ENCODE results near the gene RASL12. TPM values are rescaled to one million over a fixed set of nuclear protein-coding genes. Genes with fewer than 3 reads are reported as not detected.
A peak's percentile ranks its signal among the peaks of the same experiment; 100 is the strongest.

The RASL12 gene
- total and polyA plus RNA-seq, 3 donors from 2014 or later: 43.9 to 75.2 (median 64.7) TPM

GRCh38 chr15:65034719-65035118, 33.1 kb downstream of the RASL12 start:
- 96% methylated on average over 11 of the region's 11 CpGs for WGBS, 2 donors
- intact Hi-C loops (cut with DNase I; ENCODE audit: low total_unique reads): loop anchor here (10.0 kb wide), 1 partner anchor 50 kb away; no protein-coding TSS in a partner anchor
- no peak overlapping the region for H3K27ac ChIP-seq

GRCh38 chr15:65033659-65034269, 34.0 kb downstream of the RASL12 start:
- no peaks in the 10 kb centered on the region for H3K9me3 ChIP-seq
- H3K4me1 ChIP-seq: no peaks in the 10 kb centered on the region
- no peak overlapping the region for H3K4me3 ChIP-seq
- intact Hi-C loops (cut with DNase I; ENCODE audit: low total_unique reads): loop anchor here (10.0 kb wide), 1 partner anchor 51 kb away; no protein-coding TSS in a partner anchor
- TF ChIP-seq CTCF (IDR thresholded peaks at IDR 0.05): peak; percentile 22 to 33 (median 23)
- no peak for TF ChIP-seq POLR2A (IDR thresholded peaks at IDR 0.05)
- H3K27me3 ChIP-seq: no peaks in the 10 kb centered on the region
- WGBS, 2 donors: 23 to 31% methylated on average over 4 of the region's 4 CpGs
- H3K27ac ChIP-seq: no peak overlapping the region
- H3K36me3 ChIP-seq (ENCODE audit: low read depth, missing control alignments): no peaks in the 10 kb centered on the region
- DNase-seq: no peak

More at GRCh38 chr15:65034719-65035118, 33.1 kb downstream of the RASL12 start:
- H3K4me3 ChIP-seq: no peak overlapping the region
- H3K9me3 ChIP-seq: no peaks in the 10 kb centered on the region
- H3K4me1 ChIP-seq: no peaks in the 10 kb centered on the region
- TF ChIP-seq CTCF (IDR thresholded peaks at IDR 0.05) (no peak), POLR2A (IDR thresholded peaks at IDR 0.05) (no peak)
- H3K27me3 ChIP-seq: no peaks in the 10 kb centered on the region
- no peak for DNase-seq
- no peaks in the 10 kb centered on the region for H3K36me3 ChIP-seq (ENCODE audit: low read depth, missing control alignments)

- H3K4me1 ChIP-seq: peaks cover 4% of the 10 kb centered on the region
- H3K9me3 ChIP-seq: no peaks in the 10 kb centered on the region
- H3K4me3 ChIP-seq: no peak overlapping the region
- H3K36me3 ChIP-seq (ENCODE audit: low read depth, missing control alignments): no peaks in the 10 kb centered on the region
- intact Hi-C loops (cut with DNase I; ENCODE audit: low total_unique reads): loop anchor here (10.0 kb wide), 1 partner anchor 52 kb away; no protein-coding TSS in a partner anchor
- peak; percentile 75 for DNase-seq
- no peak overlapping the region for H3K27ac ChIP-seq
- H3K27me3 ChIP-seq: no peaks in the 10 kb centered on the region
- TF ChIP-seq POLR2A (IDR thresholded peaks at IDR 0.05) (no peak), CTCF (IDR thresholded peaks at IDR 0.05) (peak; percentile 42 to 63 (median 62))
- WGBS, 2 donors: 51 to 56% methylated on average over 11 to 13 of the region's 13 CpGs
Measured at GRCh38 chr15:65032801-65033537, 34.8 kb downstream of the RASL12 start.

- Histone ChIP-seq H3K9me3 (no peaks in the 10 kb centered on the region), H3K4me1 (peaks cover 4% of the 10 kb centered on the region), H3K27me3 (no peaks in the 10 kb centered on the region), H3K4me3 (peak overlapping the region; percentile 90 to 96), H3K36me3 (ENCODE audit: low read depth, missing control alignments) (no peaks in the 10 kb centered on the region), H3K27ac (no peak overlapping the region)
- no peak for DNase-seq
- TF ChIP-seq CTCF (IDR thresholded peaks at IDR 0.05) (no peak), POLR2A (IDR thresholded peaks at IDR 0.05) (no peak)
- WGBS, 2 donors: 35 to 59% methylated on average over 12 of the region's 12 CpGs
- intact Hi-C loops (cut with DNase I; ENCODE audit: low total_unique reads): loop anchor here (10.0 kb wide), 1 partner anchor 55 kb away; no protein-coding TSS in a partner anchor
Measured at GRCh38 chr15:65029736-65030208, 38.0 kb downstream of the RASL12 start.
